Glutamatergic neuron (in vitro differentiated cells): ENCODE measurements around the gene RAP1GAP2. TPM values are rescaled to one million over a fixed set of nuclear protein-coding genes. Genes with fewer than 3 reads are reported as not detected.

Source experiments
- DNase-seq: peaks from one replicate; pipeline ENCODE4 v3.0.0; 2022
- H3K27ac Mint-ChIP-seq: one replicate; pipeline ENCODE4 v1.8.0; 2020; ENCODE audit warnings: mild to moderate bottlenecking, mixed read lengths, inconsistent platforms; ENCODE audit not compliant: unreplicated experiment
- H3K27me3 Mint-ChIP-seq: one replicate; pipeline ENCODE4 v1.8.0; 2020; ENCODE audit warnings: mild to moderate bottlenecking, moderate library complexity, mixed read lengths, inconsistent platforms; ENCODE audit not compliant: unreplicated experiment
- H3K36me3 Mint-ChIP-seq: one replicate; pipeline ENCODE4 v1.8.0; 2020; ENCODE audit warnings: mild to moderate bottlenecking, mixed read lengths, inconsistent platforms; ENCODE audit not compliant: unreplicated experiment
- H3K4me1 Mint-ChIP-seq: one replicate; pipeline ENCODE4 v1.8.0; 2020; ENCODE audit warnings: mild to moderate bottlenecking, low read depth, mixed read lengths, inconsistent platforms; ENCODE audit not compliant: unreplicated experiment
- H3K4me3 Mint-ChIP-seq: one replicate; pipeline ENCODE4 v1.8.0; 2020; ENCODE audit warnings: mild to moderate bottlenecking, mixed read lengths, inconsistent platforms; ENCODE audit not compliant: unreplicated experiment
- H3K9me3 Mint-ChIP-seq: one replicate; pipeline ENCODE4 v1.8.0; 2020; ENCODE audit warnings: mild to moderate bottlenecking, moderate library complexity, mixed read lengths, inconsistent platforms; ENCODE audit not compliant: unreplicated experiment
- CTCF ChIP-seq: fragments of 200-600 bp; sonication (generic); IDR thresholded peaks from one replicate; pipeline ENCODE4 v1.5.0; 2021; ENCODE audit not compliant: partially characterized antibody, unreplicated experiment
- total RNA-seq: library from RNA; stranded (reverse); fragmentation: NEBNext Ultra II Directional; extraction: Animal tissue kit (Norgen Biotek cat#: 25700); gene quantifications from one replicate; pipeline ENCODE4 v1.2.1, GENCODE V29; 2021; ENCODE audit not compliant: unreplicated experiment

Gene RAP1GAP2
- total RNA-seq, 1 donor from 2014 or later = 86.0 TPM

GRCh38 chr17:2776589-2777241 is 19.5 kb upstream of the RAP1GAP2 start:
- Mint-ChIP-seq H3K27ac (peak overlapping the region; percentile 77), H3K4me3 (peak overlapping the region; percentile 92), H3K27me3 (peaks cover 4% of the 10 kb centered on the region), H3K9me3 (peaks cover 17% of the 10 kb centered on the region), H3K36me3 (no peaks in the 10 kb centered on the region), H3K4me1 (peaks cover 12% of the 10 kb centered on the region)
- DNase-seq = peak; percentile 85
- TF ChIP-seq CTCF = no peak

- DNase-seq = no peak
- peaks cover 17% of the 10 kb centered on the region for H3K9me3 Mint-ChIP-seq
- TF ChIP-seq CTCF = no peak
- peaks cover 16% of the 10 kb centered on the region for H3K4me1 Mint-ChIP-seq
- peak overlapping the region; percentile 77 for H3K27ac Mint-ChIP-seq
- peak overlapping the region; percentile 92 for H3K4me3 Mint-ChIP-seq
- no peaks in the 10 kb centered on the region for H3K36me3 Mint-ChIP-seq
- H3K27me3 Mint-ChIP-seq = peaks cover 4% of the 10 kb centered on the region
Measured at GRCh38 chr17:2777242-2777867, 18.9 kb upstream of the RAP1GAP2 start.

- Mint-ChIP-seq H3K9me3 (peaks cover 12% of the 10 kb centered on the region), H3K27ac (no peak overlapping the region), H3K27me3 (peaks cover 5% of the 10 kb centered on the region), H3K36me3 (no peaks in the 10 kb centered on the region), H3K4me1 (peaks cover 16% of the 10 kb centered on the region), H3K4me3 (no peak overlapping the region)
- no peak for TF ChIP-seq CTCF
- no peak for DNase-seq
Measured at GRCh38 chr17:2778489-2778888, 17.7 kb upstream of the RAP1GAP2 start.

GRCh38 chr17:2779545-2779944 is 16.7 kb upstream of the RAP1GAP2 start:
- Mint-ChIP-seq H3K4me1 (peaks cover 16% of the 10 kb centered on the region), H3K9me3 (peaks cover 12% of the 10 kb centered on the region), H3K27ac (no peak overlapping the region), H3K4me3 (no peak overlapping the region), H3K36me3 (no peaks in the 10 kb centered on the region), H3K27me3 (peaks cover 5% of the 10 kb centered on the region)
- no peak for TF ChIP-seq CTCF
- DNase-seq = no peak

GRCh38 chr17:2780256-2780655 is 16.0 kb upstream of the RAP1GAP2 start:
- H3K4me1 Mint-ChIP-seq = peaks cover 16% of the 10 kb centered on the region
- peaks cover 3% of the 10 kb centered on the region for H3K27me3 Mint-ChIP-seq
- H3K36me3 Mint-ChIP-seq = no peaks in the 10 kb centered on the region
- peaks cover 12% of the 10 kb centered on the region for H3K9me3 Mint-ChIP-seq
- H3K27ac Mint-ChIP-seq = peak overlapping the region; percentile 55
- no peak for DNase-seq
- H3K4me3 Mint-ChIP-seq = no peak overlapping the region
- TF ChIP-seq CTCF = no peak
